Lower lobe of right lung (tissue), 2 donors: ENCODE data around the gene MEIOB. TPM values are rescaled to one million over a fixed set of nuclear protein-coding genes. Genes with fewer than 3 reads are reported as not detected.

Source experiments
- ATAC-seq, 2 donors: fragments of 200-7000 bp; cut with Tn5 transposase; one replicate each; pipeline ENCODE4 v1.9.1; 2020 to 2022; ENCODE audit warnings: mild to moderate bottlenecking in 2 of 2, moderate library complexity in 2 of 2
- DNase-seq: peaks from one replicate; pipeline ENCODE4 v3.0.0-alpha.2; 2020
- H3K27ac ChIP-seq: fragments of 200-600 bp; one replicate; pipeline ENCODE4 v1.8.0; 2022
- H3K27me3 ChIP-seq: fragments of 200-600 bp; one replicate; pipeline ENCODE4 v1.8.0; 2022; ENCODE audit warnings: low read depth
- H3K36me3 ChIP-seq: fragments of 200-600 bp; one replicate; pipeline ENCODE4 v1.8.0; 2022; ENCODE audit warnings: mild to moderate bottlenecking
- H3K4me1 ChIP-seq: fragments of 200-600 bp; one replicate; pipeline ENCODE4 v1.8.0; 2022
- H3K4me3 ChIP-seq: fragments of 200-600 bp; one replicate; pipeline ENCODE4 v1.8.0; 2022; ENCODE audit warnings: mild to moderate bottlenecking
- H3K9me3 ChIP-seq: fragments of 200-600 bp; one replicate; pipeline ENCODE4 v1.8.0; 2022
- intact Hi-C: fragments of 100-400 bp; cut with DNase I; formaldehyde crosslinking; loops from one replicate; pipeline ENCODE4 v1.11.0; 2022
- total RNA-seq: library from RNA; stranded (reverse); fragmentation: NEBNext Ultra II Directional; extraction: Animal tissue kit (Norgen Biotek cat#: 25700); gene quantifications from one replicate; pipeline ENCODE4 v1.2.1, GENCODE V29; 2021
- TF ChIP-seq, protein P1 (sequence below): fragments of 200-600 bp; IDR thresholded peaks from one replicate; pipeline ENCODE4 v1.8.0; 2022; ENCODE audit warnings: antibody characterized with exemption, mild to moderate bottlenecking
- donor health status: DM: no; HTN: yes; CAD: no; lungs with severe emphysema.

Gene MEIOB
- total RNA-seq, 1 donor from 2014 or later: not detected

DNA sequence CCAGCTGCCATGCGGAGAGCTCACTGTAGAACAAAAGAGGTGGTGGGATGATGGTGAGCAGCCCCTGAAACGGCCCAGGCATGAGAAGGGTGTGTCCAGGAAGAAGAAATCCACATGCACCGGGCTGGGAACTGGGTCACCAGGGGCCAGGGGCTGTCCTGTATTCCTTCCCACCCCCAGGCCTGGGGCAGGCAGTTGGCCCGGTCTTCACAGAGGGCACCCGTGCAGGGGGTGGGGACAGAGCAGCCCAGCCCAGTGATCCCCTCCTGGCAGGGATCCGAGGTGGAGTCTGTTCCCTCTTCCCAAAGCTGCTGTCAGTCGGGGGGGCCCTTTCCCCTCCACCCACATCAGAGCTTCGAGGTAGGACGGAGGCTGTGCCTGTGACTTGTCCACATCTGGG, 37.0 kb upstream of the MEIOB start:
- no peak for DNase-seq
- no peaks in the 10 kb centered on the region for H3K9me3 ChIP-seq
- H3K36me3 ChIP-seq: no peaks in the 10 kb centered on the region
- intact Hi-C loops: no loop called here
- H3K27ac ChIP-seq: no peak overlapping the region
- H3K4me3 ChIP-seq: no peak overlapping the region
- H3K27me3 ChIP-seq: peaks cover 18% of the 10 kb centered on the region
- TF ChIP-seq, protein P1, sequence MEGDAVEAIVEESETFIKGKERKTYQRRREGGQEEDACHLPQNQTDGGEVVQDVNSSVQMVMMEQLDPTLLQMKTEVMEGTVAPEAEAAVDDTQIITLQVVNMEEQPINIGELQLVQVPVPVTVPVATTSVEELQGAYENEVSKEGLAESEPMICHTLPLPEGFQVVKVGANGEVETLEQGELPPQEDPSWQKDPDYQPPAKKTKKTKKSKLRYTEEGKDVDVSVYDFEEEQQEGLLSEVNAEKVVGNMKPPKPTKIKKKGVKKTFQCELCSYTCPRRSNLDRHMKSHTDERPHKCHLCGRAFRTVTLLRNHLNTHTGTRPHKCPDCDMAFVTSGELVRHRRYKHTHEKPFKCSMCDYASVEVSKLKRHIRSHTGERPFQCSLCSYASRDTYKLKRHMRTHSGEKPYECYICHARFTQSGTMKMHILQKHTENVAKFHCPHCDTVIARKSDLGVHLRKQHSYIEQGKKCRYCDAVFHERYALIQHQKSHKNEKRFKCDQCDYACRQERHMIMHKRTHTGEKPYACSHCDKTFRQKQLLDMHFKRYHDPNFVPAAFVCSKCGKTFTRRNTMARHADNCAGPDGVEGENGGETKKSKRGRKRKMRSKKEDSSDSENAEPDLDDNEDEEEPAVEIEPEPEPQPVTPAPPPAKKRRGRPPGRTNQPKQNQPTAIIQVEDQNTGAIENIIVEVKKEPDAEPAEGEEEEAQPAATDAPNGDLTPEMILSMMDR: no peak
- no peaks in the 10 kb centered on the region for H3K4me1 ChIP-seq
- ATAC-seq: no peak

DNA sequence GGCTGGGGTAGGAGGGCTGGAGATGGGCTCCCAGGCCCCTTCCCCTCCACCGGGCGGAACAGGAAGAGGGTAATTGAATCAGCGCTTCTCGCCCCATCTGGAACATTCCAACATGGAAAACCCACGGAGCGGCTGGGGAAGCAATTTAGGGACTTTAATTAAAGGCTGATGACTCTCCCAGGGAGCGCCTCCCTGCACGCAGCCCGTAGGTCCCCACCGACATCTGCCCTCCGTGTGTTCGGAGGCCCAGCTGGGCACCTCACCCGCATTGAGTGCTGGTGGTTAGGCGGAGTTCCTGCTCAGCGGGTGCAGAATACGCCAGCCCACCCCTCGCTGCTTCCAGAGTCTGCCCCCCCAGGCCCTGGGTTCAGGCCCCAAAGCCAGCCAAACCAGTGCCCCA, 36.2 kb upstream of the MEIOB start:
- H3K27ac ChIP-seq: no peak overlapping the region
- H3K36me3 ChIP-seq: no peaks in the 10 kb centered on the region
- intact Hi-C loops: no loop called here
- ATAC-seq (no peak), DNase-seq (no peak)
- H3K4me3 ChIP-seq: no peak overlapping the region
- TF ChIP-seq, protein P1: no peak
- no peaks in the 10 kb centered on the region for H3K9me3 ChIP-seq
- H3K27me3 ChIP-seq: peaks cover 13% of the 10 kb centered on the region
- H3K4me1 ChIP-seq: no peaks in the 10 kb centered on the region

DNA sequence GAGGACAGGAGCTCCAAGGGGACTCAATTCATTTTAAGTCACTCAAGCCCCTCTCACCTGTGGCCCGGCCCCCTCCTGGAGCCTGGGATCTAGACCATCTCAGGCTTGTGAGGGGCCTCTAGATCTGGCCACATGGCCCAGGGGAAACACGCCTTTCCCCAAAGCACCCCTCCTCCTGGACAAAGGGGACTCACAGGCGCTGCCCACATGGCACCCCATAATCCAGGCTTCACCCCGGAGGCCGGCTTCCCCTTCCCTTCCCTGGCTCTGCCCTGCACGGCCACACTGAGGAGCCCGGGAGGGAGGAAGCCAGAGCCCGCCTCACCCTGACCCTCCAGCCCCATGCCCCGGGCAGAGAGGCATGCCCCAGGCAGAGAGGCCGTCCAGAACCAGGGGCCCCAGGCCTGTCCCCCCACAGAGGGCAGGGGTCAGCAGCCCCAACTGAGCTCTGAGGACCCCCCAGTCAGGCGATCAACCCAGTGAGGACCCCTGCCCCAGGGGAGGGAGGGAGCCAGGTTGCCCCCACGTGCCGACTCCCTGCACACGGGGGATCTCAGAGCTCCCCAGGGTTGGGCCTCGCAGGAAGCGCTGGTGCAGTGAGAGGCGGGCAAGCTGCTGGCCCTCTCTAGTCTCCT, 35.4 kb upstream of the MEIOB start:
- intact Hi-C loops: no loop called here
- peaks cover 13% of the 10 kb centered on the region for H3K27me3 ChIP-seq
- ATAC-seq (no peak), DNase-seq (no peak)
- no peaks in the 10 kb centered on the region for H3K9me3 ChIP-seq
- no peaks in the 10 kb centered on the region for H3K4me1 ChIP-seq
- no peaks in the 10 kb centered on the region for H3K36me3 ChIP-seq
- no peak overlapping the region for H3K27ac ChIP-seq
- no peak overlapping the region for H3K4me3 ChIP-seq
- TF ChIP-seq, protein P1: no peak

DNA sequence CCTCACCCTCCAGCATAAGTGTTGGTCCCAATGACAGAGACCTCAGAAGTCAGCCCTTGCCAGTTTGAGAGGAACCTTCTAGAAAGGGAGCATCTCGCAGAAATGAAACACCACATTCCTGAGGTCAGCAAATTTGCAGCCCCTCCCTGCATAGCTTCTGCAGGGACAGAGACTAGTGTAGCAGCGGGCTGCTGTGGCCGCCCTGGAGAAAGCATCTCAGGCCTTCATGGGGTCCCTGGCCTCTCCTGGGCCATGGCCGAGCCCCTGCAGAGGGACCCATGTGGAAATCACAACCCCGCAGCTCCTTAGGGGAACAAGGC, 34.8 kb upstream of the MEIOB start:
- H3K4me1 ChIP-seq: no peaks in the 10 kb centered on the region
- DNase-seq (no peak), ATAC-seq (no peak)
- H3K36me3 ChIP-seq: no peaks in the 10 kb centered on the region
- intact Hi-C loops: no loop called here
- TF ChIP-seq, protein P1: no peak
- no peak overlapping the region for H3K27ac ChIP-seq
- H3K27me3 ChIP-seq: peaks cover 13% of the 10 kb centered on the region
- H3K9me3 ChIP-seq: no peaks in the 10 kb centered on the region
- no peak overlapping the region for H3K4me3 ChIP-seq

DNA sequence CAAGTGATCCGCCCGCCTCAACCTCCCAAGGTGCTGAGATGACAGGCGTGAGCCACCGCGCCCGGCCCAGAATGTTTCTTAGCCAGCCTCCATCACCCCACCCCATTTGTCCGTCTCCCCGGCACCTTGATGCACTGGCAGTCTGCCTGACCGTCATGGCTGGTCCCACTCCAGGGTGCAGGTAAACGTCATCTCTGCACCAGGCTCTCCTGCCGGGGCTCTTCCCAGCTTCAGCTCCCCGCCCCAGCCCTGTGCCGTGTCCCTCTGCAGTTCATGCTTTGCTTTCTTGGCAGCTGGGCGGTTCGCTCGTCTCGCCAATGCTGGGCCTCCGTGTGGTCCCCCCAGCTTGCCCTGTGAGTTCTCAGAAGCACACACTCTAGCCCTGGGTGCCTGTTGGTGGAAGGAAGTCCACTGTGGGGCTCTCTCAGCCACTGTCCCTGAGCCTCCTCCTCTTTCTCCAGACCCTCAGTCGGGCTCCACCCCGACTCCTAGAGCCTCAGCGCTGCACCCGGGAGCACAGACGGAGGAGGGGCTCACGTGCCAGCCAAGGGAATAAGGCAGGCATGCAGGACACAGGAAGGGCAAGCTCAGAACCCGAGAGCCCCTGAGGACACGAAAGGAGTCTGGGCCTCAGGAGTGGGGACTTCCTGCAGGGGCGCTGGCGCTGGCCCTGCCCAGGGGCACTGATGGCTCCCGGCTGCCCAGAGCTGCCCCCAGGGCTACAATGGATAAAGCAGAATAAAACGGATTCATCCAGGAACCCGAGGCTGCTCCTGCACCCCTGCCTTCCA, 34.3 kb upstream of the MEIOB start:
- no peaks in the 10 kb centered on the region for H3K4me1 ChIP-seq
- no peaks in the 10 kb centered on the region for H3K36me3 ChIP-seq
- intact Hi-C loops: no loop called here
- no peak for DNase-seq
- H3K4me3 ChIP-seq: no peak overlapping the region
- H3K27ac ChIP-seq: no peak overlapping the region
- H3K9me3 ChIP-seq: no peaks in the 10 kb centered on the region
- H3K27me3 ChIP-seq: peaks cover 13% of the 10 kb centered on the region
- ATAC-seq: no peak
- TF ChIP-seq, protein P1: no peak
